ENCODE data around the gene RBM20.

DNA sequence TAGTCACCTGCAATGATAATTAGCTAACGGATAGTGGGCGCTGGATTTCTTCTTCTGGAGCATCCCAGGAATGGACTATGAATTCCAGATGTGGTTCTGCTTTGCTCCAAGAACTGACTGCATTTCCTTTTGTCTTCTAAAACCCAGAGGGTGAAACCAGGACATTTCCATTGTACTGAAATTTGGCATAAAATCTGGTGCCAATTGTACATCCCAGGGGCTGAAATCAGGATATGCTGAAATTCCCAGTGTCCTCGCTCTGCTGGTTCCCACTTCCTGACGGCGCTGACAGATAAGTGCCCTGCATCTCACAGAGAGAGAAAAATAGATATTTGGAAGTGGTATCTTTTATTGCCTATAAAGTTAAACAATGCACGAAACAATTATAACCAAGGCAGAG, 31.9 kb downstream of the RBM20 start:
- TF ChIP-seq POLR2AphosphoS2 (IDR thresholded peaks at IDR 0.05; ENCODE audit: low read depth, low read length) (no peak), POLR2AphosphoS5 (IDR thresholded peaks at IDR 0.05; ENCODE audit: low read depth, low read length) (no peak), ZNF597 (CRISPR knock-in tag; IDR thresholded peaks at IDR 0.05) (no peak)
- TF ChIP-seq, protein P1, sequence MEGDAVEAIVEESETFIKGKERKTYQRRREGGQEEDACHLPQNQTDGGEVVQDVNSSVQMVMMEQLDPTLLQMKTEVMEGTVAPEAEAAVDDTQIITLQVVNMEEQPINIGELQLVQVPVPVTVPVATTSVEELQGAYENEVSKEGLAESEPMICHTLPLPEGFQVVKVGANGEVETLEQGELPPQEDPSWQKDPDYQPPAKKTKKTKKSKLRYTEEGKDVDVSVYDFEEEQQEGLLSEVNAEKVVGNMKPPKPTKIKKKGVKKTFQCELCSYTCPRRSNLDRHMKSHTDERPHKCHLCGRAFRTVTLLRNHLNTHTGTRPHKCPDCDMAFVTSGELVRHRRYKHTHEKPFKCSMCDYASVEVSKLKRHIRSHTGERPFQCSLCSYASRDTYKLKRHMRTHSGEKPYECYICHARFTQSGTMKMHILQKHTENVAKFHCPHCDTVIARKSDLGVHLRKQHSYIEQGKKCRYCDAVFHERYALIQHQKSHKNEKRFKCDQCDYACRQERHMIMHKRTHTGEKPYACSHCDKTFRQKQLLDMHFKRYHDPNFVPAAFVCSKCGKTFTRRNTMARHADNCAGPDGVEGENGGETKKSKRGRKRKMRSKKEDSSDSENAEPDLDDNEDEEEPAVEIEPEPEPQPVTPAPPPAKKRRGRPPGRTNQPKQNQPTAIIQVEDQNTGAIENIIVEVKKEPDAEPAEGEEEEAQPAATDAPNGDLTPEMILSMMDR (CRISPR knock-in tag; IDR thresholded peaks at IDR 0.05) = no peak
